Stimulated activated CD8-positive, alpha-beta memory T cell treated with anti-CD3 and anti-CD28 coated beads, Interleukin-4, amount 100 ng/mL, for 24 hours (primary cell): ENCODE results near the gene ARHGAP11A.

ENCODE experiments used
- DNase-seq: peaks from one replicate; pipeline ENCODE4 v3.0.0-alpha.2; 2020; ENCODE audit warnings: low read depth

The ARHGAP11A gene

GRCh38 chr15:32685576-32685975 is 70.3 kb downstream of the ARHGAP11A start:
- no peak for DNase-seq

DNA sequence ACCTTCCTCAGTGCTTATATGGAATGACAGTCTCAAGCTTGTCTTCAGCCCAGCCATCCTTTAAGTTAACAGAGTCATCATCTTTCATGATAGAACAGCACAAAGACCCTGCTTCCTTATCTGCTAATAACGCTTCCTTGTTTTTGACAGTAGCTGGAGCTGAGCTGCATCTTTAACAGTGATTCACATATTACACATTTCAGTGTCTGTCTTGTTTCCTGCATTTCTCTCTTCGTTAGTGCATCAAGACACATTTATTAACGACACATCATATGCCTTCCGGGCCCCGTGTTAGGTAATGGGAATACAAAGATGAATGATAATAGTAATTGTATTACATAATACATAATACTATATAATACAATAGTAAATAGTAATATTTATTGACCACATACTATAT is 72.3 kb downstream of the ARHGAP11A start:
- no peak for DNase-seq

DNA sequence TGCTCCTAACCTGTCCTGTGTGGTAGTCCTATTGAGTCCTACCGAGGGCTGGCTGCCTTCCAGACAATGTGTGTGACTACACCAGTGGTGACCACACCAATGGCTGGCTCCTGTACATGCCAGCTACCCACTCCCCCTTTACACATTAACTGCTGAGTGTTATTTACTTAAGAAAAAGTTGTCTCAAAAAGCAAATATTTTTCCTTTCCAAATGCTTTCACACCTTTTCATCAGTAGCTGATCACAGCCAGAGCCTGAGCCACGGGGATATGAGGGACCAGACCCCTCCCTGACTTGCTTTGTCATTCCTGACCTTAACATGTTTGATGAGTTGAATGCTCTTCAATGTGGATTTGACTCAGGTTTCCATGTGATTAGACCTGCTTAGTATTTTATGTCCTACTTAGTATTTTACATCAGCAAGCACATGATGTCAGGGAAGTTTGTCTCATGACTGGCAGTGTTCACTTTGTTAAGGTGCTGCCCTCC is 72.9 kb downstream of the ARHGAP11A start:
- DNase-seq = no peak
